VCaP (cell line): ENCODE measurements around the gene DACH1.

Experiments used
- H3K27ac ChIP-seq: fragments of 450-650 bp; 2 replicates; pipeline ENCODE4 v1.5.1; 2017
- CTCF ChIP-seq: fragments of 450-650 bp; conservative IDR thresholded peaks from 2 replicates; pipeline ENCODE4 v1.5.1; 2017; ENCODE audit warnings: mild to moderate bottlenecking, moderate library complexity

The DACH1 gene

GRCh38 chr13:71618159-71618558 is 248.8 kb downstream of the DACH1 start:
- TF ChIP-seq CTCF = no peak
- no peak overlapping the region for H3K27ac ChIP-seq

- TF ChIP-seq CTCF = no peak
- no peak overlapping the region for H3K27ac ChIP-seq
These were observed 249.7 kb downstream of the DACH1 start for GRCh38 chr13:71617265-71617664.

GRCh38 chr13:71613066-71613745 is 253.8 kb downstream of the DACH1 start:
- no peak overlapping the region for H3K27ac ChIP-seq
- TF ChIP-seq CTCF = no peak

- H3K27ac ChIP-seq = no peak overlapping the region
- no peak for TF ChIP-seq CTCF
These were observed 255.7 kb downstream of the DACH1 start for GRCh38 chr13:71611292-71611691.

- no peak for TF ChIP-seq CTCF
- H3K27ac ChIP-seq = no peak overlapping the region
These were observed 256.1 kb downstream of the DACH1 start for GRCh38 chr13:71610876-71611275.

- no peak overlapping the region for H3K27ac ChIP-seq
- no peak for TF ChIP-seq CTCF
These were observed 257.7 kb downstream of the DACH1 start for GRCh38 chr13:71609271-71609670.

- TF ChIP-seq CTCF = no peak
- H3K27ac ChIP-seq = no peak overlapping the region
These were observed 259.4 kb downstream of the DACH1 start for GRCh38 chr13:71607575-71607974.
